IMR-90 (cell line): ENCODE data around the gene TMEM50B. TPM values are rescaled to one million over a fixed set of nuclear protein-coding genes. Genes with fewer than 3 reads are reported as not detected.
A peak's percentile ranks its signal among the peaks of the same experiment; 100 is the strongest.

Experiments
- ATAC-seq: fragments of 200-7000 bp; cut with Tn5 transposase; 2 replicates; pipeline ENCODE4 v1.9.1; 2020; ENCODE audit warnings: low read depth, mild to moderate bottlenecking, moderate library complexity
- BruUV-seq: library from RNA; stranded (reverse); fragments of 400-500 nt; replicated peaks from 2 replicates; lab custom pipeline; 2021; lab: Mats Ljungman, UMichigan
- CTCF ChIA-PET: fragments of 300-600 bp; formaldehyde crosslinking; extraction: SDS; loops from one replicate; lab custom pipeline; 2021; ENCODE audit warnings: antibody characterized with exemption; lab: Yijun Ruan, JAX
- POLR2A ChIA-PET: fragments of 300-600 bp; sonication (Branson Sonifier 250); formaldehyde crosslinking; loops from one replicate; lab custom pipeline; 2022; ENCODE audit warnings: antibody characterized with exemption; ENCODE audit not compliant: unreplicated experiment; lab: Charles Lee
- DNase-seq: peaks from one replicate; pipeline ENCODE4 v3.0.0; 2013
- H2AFZ ChIP-seq: replicated peaks from 2 replicates; pipeline ENCODE3; 2013; ENCODE audit warnings: low read length, mild to moderate bottlenecking; ENCODE audit not compliant: poor library complexity
- H2AK5ac ChIP-seq: 2 replicates; pipeline ENCODE4 v1.6.1; 2013; ENCODE audit warnings: low read depth, low read length, inconsistent platforms
- H2AK9ac ChIP-seq: replicated peaks from 2 replicates; pipeline ENCODE3; 2013; ENCODE audit warnings: mild to moderate bottlenecking, low read depth, low read length, moderate library complexity; ENCODE audit not compliant: poor library complexity
- H2BK120ac ChIP-seq: 2 replicates; pipeline ENCODE4 v1.6.1; 2013; ENCODE audit warnings: low read depth, low read length, inconsistent platforms
- H2BK15ac ChIP-seq: 3 replicates; pipeline ENCODE4 v1.6.1; 2013; ENCODE audit warnings: low read depth, low read length, inconsistent platforms
- H2BK20ac ChIP-seq: 2 replicates; pipeline ENCODE4 v1.6.1; 2013; ENCODE audit warnings: low read depth, mild to moderate bottlenecking, inconsistent platforms, low read length, moderate library complexity
- H2BK5ac ChIP-seq: 2 replicates; pipeline ENCODE4 v1.6.1; 2013; ENCODE audit warnings: mild to moderate bottlenecking, low read depth, low read length, inconsistent platforms; ENCODE audit not compliant: poor library complexity, severe bottlenecking
- H3K14ac ChIP-seq: replicated peaks from 2 replicates; pipeline ENCODE4 v1.6.1; 2013; ENCODE audit warnings: low read depth, low read length, inconsistent platforms
- H3K18ac ChIP-seq: 2 replicates; pipeline ENCODE4 v1.6.1; 2013; ENCODE audit warnings: low read depth, low read length, control low read depth
- H3K23ac ChIP-seq: 2 replicates; pipeline ENCODE4 v1.6.1; 2013; ENCODE audit warnings: low read depth, low read length, inconsistent platforms
- H3K27ac ChIP-seq: 2 replicates; pipeline ENCODE4 v1.5.1; 2013; ENCODE audit warnings: mild to moderate bottlenecking, control low read depth, low read length; ENCODE audit not compliant: insufficient read depth
- H3K27me3 ChIP-seq: 2 replicates; pipeline ENCODE4 v1.6.1; 2013; ENCODE audit warnings: low read length; ENCODE audit not compliant: control insufficient read depth, insufficient read depth
- H3K36me3 ChIP-seq: 2 replicates; pipeline ENCODE4 v1.6.1; 2013; ENCODE audit warnings: low read length, mixed read lengths; ENCODE audit not compliant: control insufficient read depth, insufficient read depth
- H3K4ac ChIP-seq: 2 replicates; pipeline ENCODE4 v1.6.1; 2013; ENCODE audit warnings: low read depth, low read length, inconsistent platforms
- H3K4me1 ChIP-seq: 2 replicates; pipeline ENCODE4 v1.6.1; 2013; ENCODE audit warnings: low read length, mixed read lengths; ENCODE audit not compliant: control insufficient read depth, insufficient read depth
- H3K4me2 ChIP-seq: 2 replicates; pipeline ENCODE4 v1.6.1; 2013; ENCODE audit warnings: low read depth, mild to moderate bottlenecking, control low read depth, low read length, moderate library complexity
- H3K4me3 ChIP-seq: 2 replicates; pipeline ENCODE4 v1.5.1; 2013; ENCODE audit warnings: low read depth, mild to moderate bottlenecking, control low read depth, low read length, moderate library complexity; ENCODE audit not compliant: insufficient read depth
- H3K56ac ChIP-seq: 2 replicates; pipeline ENCODE4 v1.6.1; 2013; ENCODE audit warnings: low read length, inconsistent platforms; ENCODE audit not compliant: insufficient read depth; ENCODE audit errors: extremely low read depth
- H3K79me1 ChIP-seq, 2 experiments: 2 replicates each; pipeline ENCODE4 v1.6.1; 2013; ENCODE audit warnings: low read length in 2 of 2, inconsistent platforms in 1 of 2, low read depth in 1 of 2
- H3K9ac ChIP-seq: 2 replicates; pipeline ENCODE4 v1.6.1; 2013; ENCODE audit warnings: low read depth, low read length, control low read depth
- H3K9me1 ChIP-seq: 2 replicates; pipeline ENCODE4 v1.6.1; 2013; ENCODE audit warnings: low read length, inconsistent platforms; ENCODE audit not compliant: insufficient read depth
- H3K9me3 ChIP-seq: 2 replicates; pipeline ENCODE4 v1.6.1; 2013; ENCODE audit warnings: low read length; ENCODE audit not compliant: control insufficient read depth, insufficient read depth
- H4K20me1 ChIP-seq: 2 replicates; pipeline ENCODE4 v1.6.1; 2013; ENCODE audit warnings: low read length, inconsistent platforms; ENCODE audit not compliant: insufficient read depth
- H4K5ac ChIP-seq: 2 replicates; pipeline ENCODE4 v1.6.1; 2013; ENCODE audit warnings: mild to moderate bottlenecking, low read depth, low read length, control low read depth
- H4K8ac ChIP-seq, 2 experiments: 2 replicates each; pipeline ENCODE4 v1.6.1; 2013; ENCODE audit warnings: low read depth in 2 of 2, low read length in 2 of 2, control low read depth in 1 of 2, inconsistent platforms in 1 of 2
- H4K91ac ChIP-seq: 2 replicates; pipeline ENCODE4 v1.6.1; 2013; ENCODE audit warnings: low read depth, low read length, inconsistent platforms; ENCODE audit not compliant: insufficient read depth
- MAFK ChIP-seq: IDR thresholded peaks from 2 replicates; pipeline ENCODE4 v1.6.1; 2012; ENCODE audit warnings: low read depth, low read length, improper control_type of control experiment
- RCOR1 ChIP-seq: IDR thresholded peaks from 2 replicates; pipeline ENCODE4 v1.6.1; 2012; ENCODE audit warnings: mild to moderate bottlenecking, low read length, improper control_type of control experiment; ENCODE audit not compliant: insufficient replicate concordance
- WGBS, 2 experiments: methylation state at CpG; one replicate each; pipeline versions ENCODE4 v1.1.5 to v1.1.7; 2013; ENCODE audit warnings: missing lambda C conversion rate in 2 of 2; ENCODE audit not compliant: insufficient read length in 1 of 2; ENCODE audit errors: extremely low coverage in 2 of 2; 5-methylcytosine and 5-hydroxymethylcytosine counted together
- dilution Hi-C: fragments of 300-500 bp; cut with HindIII; formaldehyde crosslinking; loops from one replicate; pipeline ENCODE4 v1.14.3; 2018; ENCODE audit warnings: low sequenced_read_pairs; ENCODE audit not compliant: unreplicated experiment
- in situ Hi-C: fragments of 300-500 bp; cut with MboI; formaldehyde crosslinking; loops from 3 replicates; pipeline ENCODE4 v1.14.3; 2019; ENCODE audit warnings: low sequenced_read_pairs, inconsistent platforms, mixed read lengths
- intact Hi-C: fragments of 100-400 bp; cut with micrococcal nuclease; formaldehyde crosslinking; loops from 2 replicates; pipeline ENCODE4 v1.10.0; 2022
- polyA plus RNA-seq, 3 experiments: library from polyadenylated mRNA; depleted of rRNA; stranded (reverse); fragments of >200 nt; gene quantifications; 2 replicates each; pipeline ENCODE4 v1.2.3, GENCODE V29; 2012; ENCODE audit warnings: low replicate concordance in 1 of 3
- total RNA-seq: library from RNA; depleted of rRNA; stranded (reverse); fragments of >200 nt; gene quantifications from 2 replicates; pipeline ENCODE4 v1.2.3, GENCODE V29; 2012

TMEM50B gene
- total and polyA plus RNA-seq, 2 of the 4 experiments (the other 2 are of a cell fraction): 10.9 to 25.9 TPM

DNA sequence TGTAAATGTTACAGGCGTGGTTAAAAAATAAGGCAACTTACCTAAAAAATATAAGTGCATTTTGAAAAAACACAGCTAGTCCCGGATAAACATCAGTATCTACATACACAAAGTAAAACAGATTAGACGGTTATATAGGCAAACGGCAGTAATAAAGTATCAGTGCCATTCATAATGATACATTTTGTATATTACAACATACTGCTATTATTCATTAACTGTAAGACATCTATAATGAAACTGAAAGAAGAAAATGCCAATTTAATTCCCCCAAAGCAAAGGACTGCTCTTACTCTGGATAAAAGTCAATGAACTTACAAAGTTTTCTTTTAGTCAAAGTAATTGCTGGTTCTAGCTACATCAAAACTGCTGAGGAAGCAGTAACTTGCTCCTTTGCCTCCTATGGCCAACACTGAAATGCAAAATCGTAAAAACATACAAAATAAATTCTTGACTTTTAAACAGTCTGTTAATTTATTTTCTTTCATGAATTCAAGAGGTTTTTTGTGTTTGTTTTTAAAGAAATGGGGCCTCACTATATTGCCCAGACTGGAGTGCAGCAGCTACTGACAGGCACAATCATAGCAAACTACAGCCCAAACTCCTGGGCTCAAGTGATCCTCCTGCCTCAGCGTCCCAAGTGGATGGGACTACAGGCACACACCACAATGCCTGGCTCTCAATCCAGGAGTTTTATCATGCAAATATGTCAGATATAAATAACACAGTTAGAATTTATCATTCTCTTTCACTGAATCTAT, 23.9 kb downstream of the TMEM50B start:
- in situ Hi-C loops: loop anchor here (25.0 kb wide), 1 partner anchor 469 kb away; no protein-coding TSS in a partner anchor
- ATAC-seq (no peak), DNase-seq (no peak)
- Histone ChIP-seq H3K4me2 (no peak overlapping the region), H3K36me3 (peaks cover 7% of the 10 kb centered on the region), H2BK20ac (no peak overlapping the region), H3K9me3 (no peaks in the 10 kb centered on the region), H3K79me1 (no peaks in the 10 kb centered on the region), H3K4me1 (peaks cover 6% of the 10 kb centered on the region), H3K4me3 (no peak overlapping the region), H3K9ac (no peak overlapping the region), H3K4ac (no peak overlapping the region), H3K9me1 (peaks cover 6% of the 10 kb centered on the region; the same call in 1 of the 2 replicates), H3K56ac (no peak overlapping the region), H3K27ac (no peak overlapping the region), H3K23ac (no peak overlapping the region), H4K91ac (no peak overlapping the region), H2AK5ac (no peak overlapping the region), H3K14ac (no peak overlapping the region), H2BK120ac (no peak overlapping the region), H2BK5ac (no peak overlapping the region), H2AFZ (no peak overlapping the region), H2AK9ac (no peak overlapping the region), H2BK15ac (no peak overlapping the region), H4K5ac (no peak overlapping the region), H3K27me3 (no peaks in the 10 kb centered on the region), H4K8ac (no peak overlapping the region), H4K20me1 (no peaks in the 10 kb centered on the region), H3K18ac (no peak overlapping the region)
- WGBS, 2 experiments: no CpG with 5 or more reads among the region's 6 CpGs
- no TSS peak for BruUV-seq
- ChIA-PET POLR2A (no interaction called here), CTCF (no interaction called here)
- intact Hi-C loops: no loop called here
- no peak for TF ChIP-seq RCOR1
- TF ChIP-seq MAFK: peak; percentile 80
- dilution Hi-C loops: no loop called here
